ENCODE data around the gene KCNN3.

KCNN3 gene

DNA sequence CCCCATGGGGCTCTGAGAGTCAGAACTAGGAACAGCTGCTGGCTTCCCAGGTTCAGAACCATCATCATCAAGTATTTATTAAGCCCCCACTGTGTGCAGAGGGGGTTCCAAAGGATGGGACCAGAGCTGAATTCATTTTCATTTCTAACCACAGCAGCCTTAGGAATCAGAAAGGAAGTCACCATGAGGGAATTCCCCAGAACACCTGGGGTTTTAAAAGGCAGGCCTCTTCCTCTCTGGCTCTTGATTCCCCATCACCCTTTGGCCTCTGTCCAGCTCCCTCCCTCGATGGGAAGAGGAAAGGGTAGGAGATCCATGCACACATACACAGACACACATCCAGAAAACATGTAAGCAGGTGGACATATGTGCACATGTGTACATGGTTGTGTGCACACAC is 1.3 kb upstream of the KCNN3 start:
- peaks cover 4% of the 10 kb centered on the region in 2 experiments for H3K4me1 ChIP-seq (ENCODE audit: control insufficient read depth in 1 of 2, insufficient read depth in 1 of 2, low read depth in 1 of 2, low read length in 1 of 2)

DNA sequence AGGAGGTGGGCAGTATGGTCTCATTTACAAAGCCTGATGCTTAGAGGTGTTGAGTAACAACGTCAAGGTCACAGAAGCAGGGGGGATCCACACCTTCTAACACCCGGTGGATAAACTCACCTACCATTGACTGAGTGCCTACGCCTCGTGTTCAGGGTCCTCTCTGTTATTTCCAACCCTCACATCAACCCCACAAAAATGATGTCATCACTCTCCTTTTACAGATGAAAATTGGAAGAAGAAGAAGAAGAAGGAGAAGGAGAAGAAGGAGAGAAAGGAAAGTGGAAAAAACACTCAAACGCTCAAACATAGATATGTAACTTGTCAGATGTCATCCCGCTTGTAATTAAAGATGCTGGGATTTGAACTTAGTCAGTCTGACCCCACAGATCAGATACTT is 653 bp upstream of the KCNN3 start:
- Histone ChIP-seq H3K36me3 (no peaks in the 10 kb centered on the region), H3K9me3 (no peaks in the 10 kb centered on the region), H3K27ac (no peak overlapping the region), H3K4me3 (ENCODE audit: low read depth in 1 of 2, low read length in 1 of 2) (no peak overlapping the region), H3K4me1 (ENCODE audit: control insufficient read depth in 1 of 2, insufficient read depth in 1 of 2, low read depth in 1 of 2, low read length in 1 of 2) (peaks cover 4% of the 10 kb centered on the region in 2 experiments), H3K27me3 (peaks cover 61% of the 10 kb centered on the region)
- TF ChIP-seq, protein P1, sequence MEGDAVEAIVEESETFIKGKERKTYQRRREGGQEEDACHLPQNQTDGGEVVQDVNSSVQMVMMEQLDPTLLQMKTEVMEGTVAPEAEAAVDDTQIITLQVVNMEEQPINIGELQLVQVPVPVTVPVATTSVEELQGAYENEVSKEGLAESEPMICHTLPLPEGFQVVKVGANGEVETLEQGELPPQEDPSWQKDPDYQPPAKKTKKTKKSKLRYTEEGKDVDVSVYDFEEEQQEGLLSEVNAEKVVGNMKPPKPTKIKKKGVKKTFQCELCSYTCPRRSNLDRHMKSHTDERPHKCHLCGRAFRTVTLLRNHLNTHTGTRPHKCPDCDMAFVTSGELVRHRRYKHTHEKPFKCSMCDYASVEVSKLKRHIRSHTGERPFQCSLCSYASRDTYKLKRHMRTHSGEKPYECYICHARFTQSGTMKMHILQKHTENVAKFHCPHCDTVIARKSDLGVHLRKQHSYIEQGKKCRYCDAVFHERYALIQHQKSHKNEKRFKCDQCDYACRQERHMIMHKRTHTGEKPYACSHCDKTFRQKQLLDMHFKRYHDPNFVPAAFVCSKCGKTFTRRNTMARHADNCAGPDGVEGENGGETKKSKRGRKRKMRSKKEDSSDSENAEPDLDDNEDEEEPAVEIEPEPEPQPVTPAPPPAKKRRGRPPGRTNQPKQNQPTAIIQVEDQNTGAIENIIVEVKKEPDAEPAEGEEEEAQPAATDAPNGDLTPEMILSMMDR (IDR thresholded peaks at IDR 0.05), result no peak

More for the DNA sequence above, 1.3 kb upstream of the KCNN3 start:
- TF ChIP-seq, protein P1 (IDR thresholded peaks at IDR 0.05), result no peak
- no peaks in the 10 kb centered on the region for H3K36me3 ChIP-seq
- no peaks in the 10 kb centered on the region for H3K9me3 ChIP-seq
- H3K27me3 ChIP-seq, result peaks cover 55% of the 10 kb centered on the region
- H3K27ac ChIP-seq, result no peak overlapping the region
- no peak overlapping the region for H3K4me3 ChIP-seq (ENCODE audit: low read depth in 1 of 2, low read length in 1 of 2)

DNA sequence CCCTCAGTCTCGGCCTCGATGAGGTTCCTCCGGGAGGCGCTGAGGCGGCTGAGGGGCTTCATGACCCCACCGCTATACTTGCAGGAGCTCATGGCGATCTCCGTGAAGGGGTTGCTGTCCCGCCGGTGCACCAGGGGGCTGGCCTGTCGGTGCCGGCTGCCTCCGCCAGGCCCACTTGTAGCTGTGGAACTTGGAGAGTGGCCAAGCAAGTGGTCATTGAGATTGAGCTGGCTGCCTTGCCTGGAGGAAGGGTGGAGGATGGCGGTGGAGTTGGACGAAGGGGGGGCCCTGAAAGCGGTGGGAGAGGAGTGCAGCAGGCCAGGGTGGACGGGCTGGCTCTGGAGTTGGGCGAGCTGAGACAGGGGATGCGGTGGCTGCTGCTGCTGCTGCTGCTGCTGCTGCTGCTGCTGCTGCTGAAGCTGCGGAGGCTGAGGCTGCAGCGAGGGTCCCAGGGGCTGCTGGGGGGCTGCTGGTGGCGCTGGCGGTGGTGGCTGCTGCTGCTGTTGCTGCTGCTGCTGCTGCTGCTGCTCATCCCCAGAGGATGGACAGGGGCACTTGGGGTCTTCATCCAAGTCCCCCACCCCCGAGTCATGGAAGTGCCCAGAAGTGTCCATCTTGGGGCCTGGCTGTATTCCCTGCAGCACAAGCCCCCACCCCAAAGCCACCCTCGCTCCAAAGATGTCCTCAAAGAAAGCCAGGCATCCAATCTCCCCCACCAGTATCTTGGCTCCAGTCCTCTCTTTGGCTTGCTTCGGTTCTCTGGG is 548 bp downstream of the KCNN3 start:
- H3K27me3 ChIP-seq, result peaks cover 67% of the 10 kb centered on the region
- H3K4me3 ChIP-seq (ENCODE audit: low read depth in 1 of 2, low read length in 1 of 2), result no peak overlapping the region
- TF ChIP-seq, protein P1 (IDR thresholded peaks at IDR 0.05), result no peak
- H3K4me1 ChIP-seq (ENCODE audit: control insufficient read depth in 1 of 2, insufficient read depth in 1 of 2, low read depth in 1 of 2, low read length in 1 of 2), result peaks cover 4% of the 10 kb centered on the region in 2 experiments
- H3K27ac ChIP-seq, result no peak overlapping the region
- no peaks in the 10 kb centered on the region for H3K9me3 ChIP-seq
- H3K36me3 ChIP-seq, result no peaks in the 10 kb centered on the region

DNA sequence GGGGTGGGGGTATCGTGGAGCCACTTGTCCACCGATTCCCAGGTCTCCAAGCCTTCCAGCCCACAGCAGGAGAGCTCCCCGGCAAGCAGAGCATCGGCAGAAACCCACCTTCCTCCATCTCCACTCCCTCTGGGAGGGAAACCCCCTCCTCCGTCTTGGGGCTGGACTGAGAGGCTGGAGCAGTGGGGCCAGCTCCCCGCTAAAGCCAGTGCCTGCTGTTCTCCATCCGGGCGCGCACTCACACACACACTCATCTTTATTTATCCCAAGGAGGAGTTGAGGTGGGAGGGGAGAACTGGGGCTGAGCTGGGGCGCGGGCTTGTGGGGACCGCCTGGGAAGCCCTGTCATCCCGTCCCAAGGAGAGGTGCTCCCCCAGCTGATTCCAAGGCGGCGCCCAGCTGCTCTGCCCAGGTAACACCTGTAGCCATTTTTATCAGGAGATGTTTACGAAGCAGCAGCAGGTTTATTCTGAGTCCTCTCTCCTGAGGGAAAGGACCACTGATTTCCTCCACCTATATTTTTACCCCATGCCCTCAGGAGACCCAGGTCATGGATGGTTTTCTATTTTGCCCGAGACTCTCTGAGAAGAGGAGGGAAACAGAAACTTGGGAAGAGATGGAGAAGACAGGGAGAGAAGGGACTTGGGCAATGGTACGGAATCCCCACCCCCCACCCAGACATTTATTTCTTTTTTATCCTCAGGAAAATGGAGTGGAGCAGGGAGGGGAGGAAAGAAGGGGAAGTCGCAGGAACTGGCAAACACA is 2.1 kb downstream of the KCNN3 start:
- Histone ChIP-seq H3K9me3 (no peaks in the 10 kb centered on the region), H3K27me3 (peaks cover 69% of the 10 kb centered on the region), H3K4me3 (ENCODE audit: low read depth in 1 of 2, low read length in 1 of 2) (no peak overlapping the region), H3K36me3 (no peaks in the 10 kb centered on the region), H3K27ac (no peak overlapping the region), H3K4me1 (ENCODE audit: control insufficient read depth in 1 of 2, insufficient read depth in 1 of 2, low read depth in 1 of 2, low read length in 1 of 2) (peaks cover 4% of the 10 kb centered on the region in 2 experiments)
- TF ChIP-seq, protein P1 (IDR thresholded peaks at IDR 0.05), result no peak

DNA sequence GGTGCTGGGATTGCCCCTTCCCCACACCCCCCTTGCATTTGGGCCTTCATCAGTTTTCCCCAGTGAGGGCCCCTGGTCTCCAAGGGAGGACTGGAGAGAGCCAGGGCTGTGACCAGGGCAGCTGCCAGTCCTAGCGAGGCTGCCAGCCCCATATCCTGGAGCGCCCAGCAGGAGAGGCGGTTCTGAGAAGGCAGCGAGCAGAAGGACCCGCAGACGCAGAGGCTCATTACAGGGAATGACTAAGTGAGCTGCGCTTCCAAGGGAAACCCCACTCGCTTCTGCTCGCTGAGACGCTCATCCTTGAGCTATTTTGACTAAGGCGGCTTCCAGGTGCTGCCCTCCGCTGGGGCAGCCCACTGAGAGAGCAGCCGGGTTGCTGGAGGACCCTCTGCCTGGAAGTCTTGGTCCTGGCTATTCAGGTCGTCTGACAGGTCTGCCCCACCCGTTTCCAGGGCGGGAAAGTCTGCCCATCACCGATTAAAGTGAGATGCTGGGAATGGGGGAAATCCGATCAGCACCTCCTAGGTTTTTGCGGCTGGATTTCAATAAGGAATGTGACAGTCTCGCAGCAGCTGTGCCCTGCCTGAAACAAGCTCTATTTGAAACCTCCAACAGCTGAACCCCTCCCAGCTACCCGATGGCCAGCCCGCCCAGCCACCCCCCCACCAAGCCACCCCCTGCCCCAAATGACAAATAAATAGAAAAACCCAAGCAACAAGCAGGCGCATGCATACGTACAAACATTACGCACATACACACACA is 2.8 kb downstream of the KCNN3 start:
- Histone ChIP-seq H3K27me3 (peaks cover 69% of the 10 kb centered on the region), H3K9me3 (no peaks in the 10 kb centered on the region), H3K36me3 (no peaks in the 10 kb centered on the region), H3K27ac (no peak overlapping the region), H3K4me1 (ENCODE audit: control insufficient read depth in 1 of 2, insufficient read depth in 1 of 2, low read depth in 1 of 2, low read length in 1 of 2) (peaks cover 4% of the 10 kb centered on the region in 2 experiments), H3K4me3 (ENCODE audit: low read depth in 1 of 2, low read length in 1 of 2) (no peak overlapping the region)
- TF ChIP-seq, protein P1 (IDR thresholded peaks at IDR 0.05), result no peak
